ENCODE measurements around the gene TP53INP2.

TP53INP2 gene

GRCh38 chr20:34703061-34703423 is 1.1 kb upstream of the TP53INP2 start:
- H4K8ac ChIP-seq (ENCODE audit: low read depth, low read length), result no peak overlapping the region
- no peak overlapping the region for H3K9ac ChIP-seq (ENCODE audit: low read depth, low read length, poor library complexity)
- H2AK5ac ChIP-seq (ENCODE audit: low read depth, low read length), result no peak overlapping the region
- no peaks in the 10 kb centered on the region for H3K9me3 ChIP-seq (replicated peaks in 1 of 2; ENCODE audit: control insufficient read depth in 2 of 2, insufficient read depth in 1 of 2, low read depth in 1 of 2, low read length in 2 of 2)
- no peaks in the 10 kb centered on the region for H3K36me3 ChIP-seq (replicated peaks in 1 of 2; ENCODE audit: control insufficient read depth in 2 of 2, insufficient read depth in 2 of 2, low read length in 2 of 2)
- no peak overlapping the region for H3K27ac ChIP-seq (replicated peaks; ENCODE audit: low read length)
- H4K91ac ChIP-seq (ENCODE audit: low read depth, low read length, poor library complexity), result no peak overlapping the region
- H3K14ac ChIP-seq (ENCODE audit: low read length), result no peak overlapping the region
- H3K4ac ChIP-seq (ENCODE audit: low read length), result no peak overlapping the region
- H2BK12ac ChIP-seq (ENCODE audit: low read length), result no peak overlapping the region
- no peak for DNase-seq (ENCODE audit: low spot score)
- H2BK120ac ChIP-seq (ENCODE audit: low read depth, low read length), result no peak overlapping the region
- peak overlapping the region in 1 of 2 donors; percentile 83 for H3K4me3 ChIP-seq (ENCODE audit: low read length in 2 of 2)
- no peak overlapping the region for H2AFZ ChIP-seq (ENCODE audit: low read length)
- H3K23ac ChIP-seq (ENCODE audit: low read depth, low read length, poor library complexity), result no peak overlapping the region
- H3K4me2 ChIP-seq (ENCODE audit: insufficient read depth, low read length, poor library complexity, severe bottlenecking), result no peak overlapping the region
- peaks cover 2 to 6% of the 10 kb centered on the region in 2 donors for H3K4me1 ChIP-seq (ENCODE audit: control insufficient read depth in 2 of 2, insufficient read depth in 1 of 2, low read depth in 1 of 2, low read length in 2 of 2)
- no peak overlapping the region for H2BK5ac ChIP-seq (ENCODE audit: low read length)
- peaks cover 0 to 32% (median 14%) of the 10 kb centered on the region in 3 experiments for H3K27me3 ChIP-seq (ENCODE audit: control insufficient read depth in 3 of 3, insufficient read depth in 3 of 3, low read depth in 1 of 3, low read length in 3 of 3)
- no peak overlapping the region for H2BK15ac ChIP-seq (ENCODE audit: low read length)
- WGBS, 2 donors (ENCODE audit: extremely low coverage in 2 of 2, insufficient read length in 2 of 2, insufficient replicate concordance in 1 of 2), result no CpG with 5 or more reads among the region's 3 CpGs
- H3K18ac ChIP-seq (ENCODE audit: low read length), result no peak overlapping the region
- no peaks in the 10 kb centered on the region for H3K79me1 ChIP-seq (ENCODE audit: low read depth, low read length)

DNA sequence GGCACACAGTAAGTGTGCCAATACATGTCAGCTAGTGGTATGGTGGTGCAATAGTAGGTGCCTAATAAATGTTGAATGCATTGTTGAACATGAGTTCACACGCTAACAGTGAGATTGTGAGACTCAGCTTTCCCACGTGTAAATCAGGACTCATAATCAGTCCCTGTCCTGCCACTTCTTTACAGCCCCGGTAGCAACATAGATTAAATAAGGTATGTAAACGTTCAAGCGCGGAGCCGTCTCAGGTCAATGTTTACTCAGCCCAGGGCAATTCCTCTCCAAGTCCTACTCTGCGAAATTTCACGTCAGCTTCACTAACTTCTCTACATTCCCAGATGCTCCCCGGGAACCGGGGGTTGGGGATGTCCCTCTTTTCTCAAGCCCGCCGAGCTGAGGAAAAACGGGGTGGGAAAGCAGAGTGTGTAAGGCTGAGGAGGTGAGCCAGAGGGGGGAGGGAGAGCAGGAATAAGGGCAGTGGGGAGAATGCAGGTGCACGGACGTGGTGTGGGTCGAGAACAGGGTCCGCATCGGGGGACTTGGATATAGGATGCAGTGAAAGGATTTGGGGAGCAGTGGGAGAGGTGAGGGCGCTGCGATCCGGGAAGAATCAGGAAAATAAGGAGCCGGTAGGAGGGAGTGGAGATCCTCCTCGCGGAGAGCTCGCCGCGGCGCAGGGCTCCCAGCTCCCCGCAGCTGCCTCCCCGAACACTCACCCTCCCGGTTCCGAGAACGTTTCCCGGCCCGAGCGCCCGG is 544 bp upstream of the TP53INP2 start:
- WGBS, 2 donors (ENCODE audit: extremely low coverage in 2 of 2, insufficient read length in 2 of 2, insufficient replicate concordance in 1 of 2), result no CpG with 5 or more reads among the region's 38 CpGs
- no peak overlapping the region for H3K4ac ChIP-seq (ENCODE audit: low read length)
- H4K91ac ChIP-seq (ENCODE audit: low read depth, low read length, poor library complexity), result no peak overlapping the region
- H2BK15ac ChIP-seq (ENCODE audit: low read length), result peak overlapping the region; percentile 75
- H3K4me3 ChIP-seq (ENCODE audit: low read length in 2 of 2), result peak overlapping the region; percentile 83 to 89
- H3K36me3 ChIP-seq (replicated peaks in 1 of 2; ENCODE audit: control insufficient read depth in 2 of 2, insufficient read depth in 2 of 2, low read length in 2 of 2), result no peaks in the 10 kb centered on the region
- no peaks in the 10 kb centered on the region for H3K79me1 ChIP-seq (ENCODE audit: low read depth, low read length)
- H3K9ac ChIP-seq (ENCODE audit: low read depth, low read length, poor library complexity), result peak overlapping the region; percentile 75
- H3K4me1 ChIP-seq (ENCODE audit: control insufficient read depth in 2 of 2, insufficient read depth in 1 of 2, low read depth in 1 of 2, low read length in 2 of 2), result peaks cover 2 to 6% of the 10 kb centered on the region in 2 donors
- H3K27ac ChIP-seq (replicated peaks; ENCODE audit: low read length), result no peak overlapping the region
- no peak overlapping the region for H2BK5ac ChIP-seq (ENCODE audit: low read length)
- H3K9me3 ChIP-seq (replicated peaks in 1 of 2; ENCODE audit: control insufficient read depth in 2 of 2, insufficient read depth in 1 of 2, low read depth in 1 of 2, low read length in 2 of 2), result no peaks in the 10 kb centered on the region
- peak overlapping the region; percentile 100 for H2AFZ ChIP-seq (ENCODE audit: low read length)
- H3K18ac ChIP-seq (ENCODE audit: low read length), result peak overlapping the region; percentile 87
- H3K23ac ChIP-seq (ENCODE audit: low read depth, low read length, poor library complexity), result peak overlapping the region; percentile 13
- H3K4me2 ChIP-seq (ENCODE audit: insufficient read depth, low read length, poor library complexity, severe bottlenecking), result peak overlapping the region; percentile 75
- H3K14ac ChIP-seq (ENCODE audit: low read length), result no peak overlapping the region
- H3K27me3 ChIP-seq (ENCODE audit: control insufficient read depth in 3 of 3, insufficient read depth in 3 of 3, low read depth in 1 of 3, low read length in 3 of 3), result peaks cover 0 to 34% (median 14%) of the 10 kb centered on the region in 3 experiments
- H2BK120ac ChIP-seq (ENCODE audit: low read depth, low read length), result no peak overlapping the region
- no peak overlapping the region for H2BK12ac ChIP-seq (ENCODE audit: low read length)
- no peak overlapping the region for H4K8ac ChIP-seq (ENCODE audit: low read depth, low read length)
- no peak for DNase-seq (ENCODE audit: low spot score)
- no peak overlapping the region for H2AK5ac ChIP-seq (ENCODE audit: low read depth, low read length)

- Histone ChIP-seq H3K36me3 (replicated peaks in 1 of 2; ENCODE audit: control insufficient read depth in 2 of 2, insufficient read depth in 2 of 2, low read length in 2 of 2) (no peaks in the 10 kb centered on the region), H2AFZ (ENCODE audit: low read length) (peak overlapping the region; percentile 100), H2BK5ac (ENCODE audit: low read length) (no peak overlapping the region), H3K4me2 (ENCODE audit: insufficient read depth, low read length, poor library complexity, severe bottlenecking) (peak overlapping the region; percentile 75), H3K18ac (ENCODE audit: low read length) (no peak overlapping the region), H3K9ac (ENCODE audit: low read depth, low read length, poor library complexity) (no peak overlapping the region), H3K9me3 (replicated peaks in 1 of 2; ENCODE audit: control insufficient read depth in 2 of 2, insufficient read depth in 1 of 2, low read depth in 1 of 2, low read length in 2 of 2) (no peaks in the 10 kb centered on the region), H2BK12ac (ENCODE audit: low read length) (no peak overlapping the region), H2AK5ac (ENCODE audit: low read depth, low read length) (peak overlapping the region; percentile 58), H3K14ac (ENCODE audit: low read length) (no peak overlapping the region), H2BK120ac (ENCODE audit: low read depth, low read length) (no peak overlapping the region), H2BK15ac (ENCODE audit: low read length) (no peak overlapping the region), H3K27ac (replicated peaks; ENCODE audit: low read length) (no peak overlapping the region), H4K91ac (ENCODE audit: low read depth, low read length, poor library complexity) (no peak overlapping the region), H3K4me3 (ENCODE audit: low read length in 2 of 2) (peak overlapping the region; percentile 83 to 89), H3K4me1 (ENCODE audit: control insufficient read depth in 2 of 2, insufficient read depth in 1 of 2, low read depth in 1 of 2, low read length in 2 of 2) (peaks cover 2 to 6% of the 10 kb centered on the region in 2 donors), H4K8ac (ENCODE audit: low read depth, low read length) (no peak overlapping the region), H3K23ac (ENCODE audit: low read depth, low read length, poor library complexity) (no peak overlapping the region), H3K27me3 (ENCODE audit: control insufficient read depth in 3 of 3, insufficient read depth in 3 of 3, low read depth in 1 of 3, low read length in 3 of 3) (peaks cover under 1 to 41% (median 14%) of the 10 kb centered on the region in 3 experiments), H3K79me1 (ENCODE audit: low read depth, low read length) (no peaks in the 10 kb centered on the region), H3K4ac (ENCODE audit: low read length) (no peak overlapping the region)
- WGBS, 2 donors (ENCODE audit: extremely low coverage in 2 of 2, insufficient read length in 2 of 2, insufficient replicate concordance in 1 of 2), result no CpG with 5 or more reads among the region's 5 CpGs
- no peak for DNase-seq (ENCODE audit: low spot score)
These were observed 858 bp downstream of the TP53INP2 start for GRCh38 chr20:34705008-34705396.

DNA sequence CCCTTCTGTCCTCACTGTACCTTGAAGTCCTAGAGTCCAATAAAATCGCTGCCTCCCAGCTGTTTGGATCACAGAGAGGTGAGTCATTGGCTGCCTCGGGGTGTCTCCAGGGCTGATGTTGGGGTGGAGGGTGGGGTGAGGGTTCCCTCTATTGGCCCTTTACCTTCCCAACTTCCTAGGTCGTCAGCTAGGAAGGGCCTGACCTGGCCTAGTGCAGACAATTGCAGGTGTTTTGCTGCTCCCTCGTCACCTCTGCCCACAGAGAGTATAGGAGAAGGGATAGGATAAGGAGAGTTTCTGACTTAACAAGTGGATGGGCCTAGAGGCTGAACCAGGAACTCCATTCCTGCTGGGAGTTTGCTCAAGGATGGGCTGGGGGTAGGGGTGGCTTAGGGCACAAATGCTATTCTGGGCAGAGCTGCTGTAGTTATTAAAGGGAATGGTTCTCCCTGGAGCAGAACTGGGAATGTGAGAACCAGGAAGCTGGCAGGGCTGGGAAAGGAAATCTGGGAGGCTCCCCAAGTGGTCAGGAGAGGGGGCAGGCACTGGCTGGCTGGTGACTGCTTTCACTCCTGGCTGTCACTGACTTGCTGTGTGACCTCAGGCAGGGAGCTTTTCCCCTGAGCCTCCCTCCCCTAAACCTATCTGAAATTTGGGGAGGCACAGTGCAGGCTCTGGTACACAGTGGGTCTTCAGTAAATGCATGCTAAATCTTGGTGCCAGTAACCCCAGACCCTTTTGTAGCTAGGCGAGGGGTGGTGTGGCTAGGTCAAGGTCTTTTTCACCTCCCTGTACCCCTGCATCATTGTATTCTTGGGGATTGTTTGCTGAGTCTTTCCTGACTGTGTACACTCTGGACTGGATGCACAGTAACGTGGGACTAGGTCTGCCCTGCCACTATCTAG is 1.5 kb downstream of the TP53INP2 start:
- Histone ChIP-seq H3K79me1 (ENCODE audit: low read depth, low read length) (no peaks in the 10 kb centered on the region), H4K91ac (ENCODE audit: low read depth, low read length, poor library complexity) (no peak overlapping the region), H2AK5ac (ENCODE audit: low read depth, low read length) (no peak overlapping the region), H3K4me1 (ENCODE audit: control insufficient read depth in 2 of 2, insufficient read depth in 1 of 2, low read depth in 1 of 2, low read length in 2 of 2) (peaks cover 6 to 7% of the 10 kb centered on the region in 2 donors), H3K18ac (ENCODE audit: low read length) (no peak overlapping the region), H2BK15ac (ENCODE audit: low read length) (no peak overlapping the region), H3K9ac (ENCODE audit: low read depth, low read length, poor library complexity) (no peak overlapping the region), H2BK5ac (ENCODE audit: low read length) (no peak overlapping the region), H3K4ac (ENCODE audit: low read length) (no peak overlapping the region), H3K27me3 (ENCODE audit: control insufficient read depth in 3 of 3, insufficient read depth in 3 of 3, low read depth in 1 of 3, low read length in 3 of 3) (peaks cover 6 to 48% (median 14%) of the 10 kb centered on the region in 3 experiments), H3K23ac (ENCODE audit: low read depth, low read length, poor library complexity) (no peak overlapping the region), H3K9me3 (replicated peaks in 1 of 2; ENCODE audit: control insufficient read depth in 2 of 2, insufficient read depth in 1 of 2, low read depth in 1 of 2, low read length in 2 of 2) (no peaks in the 10 kb centered on the region), H4K8ac (ENCODE audit: low read depth, low read length) (no peak overlapping the region), H3K27ac (replicated peaks; ENCODE audit: low read length) (no peak overlapping the region), H2AFZ (ENCODE audit: low read length) (no peak overlapping the region), H3K14ac (ENCODE audit: low read length) (no peak overlapping the region), H3K36me3 (replicated peaks in 1 of 2; ENCODE audit: control insufficient read depth in 2 of 2, insufficient read depth in 2 of 2, low read length in 2 of 2) (no peaks in the 10 kb centered on the region), H2BK120ac (ENCODE audit: low read depth, low read length) (no peak overlapping the region), H3K4me3 (ENCODE audit: low read length in 2 of 2) (no peak overlapping the region), H2BK12ac (ENCODE audit: low read length) (no peak overlapping the region), H3K4me2 (ENCODE audit: insufficient read depth, low read length, poor library complexity, severe bottlenecking) (no peak overlapping the region)
- DNase-seq (ENCODE audit: low spot score), result no peak
- WGBS, 2 donors (ENCODE audit: extremely low coverage in 2 of 2, insufficient read length in 2 of 2, insufficient replicate concordance in 1 of 2), result no CpG with 5 or more reads among the region's 6 CpGs

Measured in neuronal stem cell (in vitro differentiated cells).